HG02588 (cell line): ENCODE data around the gene CCL23.
"Not testable (repeated sequence)": the region's sequence is repeated elsewhere in the genome, so short reads cannot be mapped to it uniquely, and the experiment has no call there.

Experiments
- ATAC-seq: cut with Tn5 transposase; IDR thresholded peaks from one replicate; pipeline ENCODE4 v1.9.1; 2021; ENCODE audit warnings: mild to moderate bottlenecking, moderate library complexity; ENCODE audit not compliant: unreplicated experiment

The CCL23 gene

DNA sequence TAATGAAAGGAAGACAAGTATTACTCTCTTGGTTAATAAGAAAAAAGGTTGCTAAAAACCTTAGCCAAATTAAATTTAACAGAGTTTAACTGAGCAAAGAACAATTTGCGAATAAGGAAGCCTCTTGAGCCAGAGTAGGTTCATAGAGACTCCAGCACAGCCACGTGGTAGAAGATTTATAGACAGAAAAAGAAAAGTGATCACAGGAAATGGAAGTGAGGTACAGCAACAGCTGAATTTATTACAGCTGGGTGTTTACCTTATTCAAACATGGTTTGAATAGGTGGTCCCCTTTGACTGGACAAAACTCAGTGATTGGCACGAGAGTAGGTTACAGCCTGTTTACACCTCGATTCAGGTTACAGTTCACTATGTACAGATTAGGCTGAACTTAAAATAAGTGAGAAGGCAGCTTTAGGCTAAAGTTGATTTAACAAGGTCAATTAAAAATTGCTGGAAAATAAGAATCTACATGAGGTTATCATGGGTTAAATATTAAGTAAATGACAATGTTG lies 13.1 kb downstream of the CCL23 start:
- no peak for ATAC-seq

- ATAC-seq = no peak
These were observed 15.1 kb downstream of the CCL23 start for GRCh38 chr17:36002631-36003030.

DNA sequence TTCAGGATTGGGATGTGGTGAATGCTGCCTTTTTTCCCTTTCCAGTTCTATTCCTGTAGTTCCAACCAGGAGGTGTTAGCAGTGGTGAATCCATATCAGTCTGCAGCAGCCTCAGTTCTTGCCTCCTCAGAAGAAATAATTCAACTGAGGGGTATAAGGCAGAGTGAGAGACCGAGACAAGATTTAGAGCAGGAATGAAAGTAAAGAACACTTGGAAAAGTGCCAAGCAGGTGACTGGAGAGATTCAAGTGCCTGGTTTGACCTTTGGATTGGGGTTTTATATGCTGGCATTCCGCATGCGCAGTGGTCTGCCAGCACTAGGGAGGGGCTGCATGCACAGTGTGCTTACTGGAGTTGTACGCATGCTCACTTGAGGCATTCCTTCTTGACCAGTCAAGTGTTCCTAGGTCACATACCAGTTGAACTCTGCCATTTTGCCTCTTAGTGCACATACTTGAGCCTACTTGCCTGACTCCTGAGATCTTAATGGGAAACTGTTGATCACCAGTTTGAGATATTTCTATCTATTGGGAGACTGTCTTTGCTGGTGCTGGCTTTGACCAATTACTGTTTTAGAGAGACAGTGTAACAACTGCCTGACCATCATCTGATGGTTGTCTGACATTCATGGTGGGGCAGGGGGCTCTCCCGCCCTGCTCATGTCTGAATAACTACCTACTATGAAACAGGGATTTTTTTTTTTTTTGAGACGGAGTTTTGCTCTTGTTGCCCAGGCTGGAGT lies 15.7 kb downstream of the CCL23 start:
- ATAC-seq = no peak

GRCh38 chr17:36001110-36001771 lies 16.5 kb downstream of the CCL23 start, which contains the start of gene CCL15:
Gene CCL15 (minus strand): TSS chr17:36001553. CDS start chr17:36001492, 61 bp downstream.
- ATAC-seq = no peak

DNA sequence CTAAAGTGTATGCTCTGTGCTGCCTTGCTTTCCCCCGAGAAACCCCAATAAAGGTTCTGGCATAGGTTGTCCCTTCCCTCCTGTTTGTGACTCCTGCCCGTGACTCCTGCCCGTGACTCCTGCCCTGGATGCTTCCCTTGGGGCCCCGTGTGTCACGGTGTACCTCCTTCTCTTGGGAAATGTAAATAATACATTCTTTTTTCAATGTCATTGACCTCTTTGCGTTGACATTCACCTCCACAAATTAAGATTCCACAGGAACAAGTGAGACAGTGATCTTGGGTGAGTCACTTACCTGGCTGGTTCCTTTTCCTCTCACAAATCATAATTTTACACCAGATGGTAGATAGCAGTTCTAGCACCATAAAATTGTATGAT lies 17.1 kb downstream of the CCL23 start:
- ATAC-seq = no peak

GRCh38 chr17:35998756-35999155 lies 19.0 kb downstream of the CCL23 start:
- no peak for ATAC-seq

DNA sequence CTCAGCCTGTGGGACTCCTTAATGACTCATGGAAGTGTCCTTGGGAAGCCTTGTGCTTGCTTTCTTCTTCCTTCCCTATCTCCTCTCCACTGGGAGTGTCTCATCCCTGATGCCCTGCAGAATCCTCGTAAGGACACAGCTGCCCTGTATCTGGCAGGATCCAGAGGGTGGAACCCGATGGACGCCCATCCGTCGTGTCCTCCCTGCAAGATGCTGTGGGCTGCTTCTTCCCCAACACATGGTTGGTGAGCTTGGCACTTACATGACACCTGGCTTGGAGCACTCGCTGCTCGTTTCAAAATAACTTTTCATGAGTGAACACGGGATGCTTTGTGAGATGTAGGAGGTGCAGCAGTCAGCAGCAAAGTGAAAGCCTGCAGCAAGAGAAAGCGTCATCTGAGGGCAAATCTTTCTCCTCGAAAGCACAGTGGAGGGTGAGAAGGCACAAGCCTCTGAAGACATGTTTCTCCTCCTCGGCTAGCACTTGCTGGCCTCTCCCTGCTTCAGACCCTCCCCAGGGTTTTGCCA lies 19.7 kb downstream of the CCL23 start:
- no peak for ATAC-seq

DNA sequence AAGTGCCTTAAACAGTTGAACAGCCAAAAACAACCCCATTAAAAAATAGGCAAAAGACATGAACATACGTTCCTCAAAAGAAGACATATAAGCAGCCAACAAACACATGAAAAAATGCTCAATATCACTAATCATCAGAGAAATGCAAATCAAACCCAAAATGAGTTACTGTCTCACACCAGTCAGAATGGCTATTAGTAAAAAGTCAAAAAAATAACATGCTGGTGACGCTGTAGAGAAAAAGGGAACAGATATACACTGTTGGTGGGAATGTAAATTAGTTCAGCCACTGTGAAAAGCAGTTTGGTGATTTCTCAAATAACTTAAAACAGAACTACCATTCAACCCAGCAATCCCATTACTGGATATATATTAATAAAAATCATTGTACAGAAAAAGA lies 22.4 kb downstream of the CCL23 start:
- not testable (repeated sequence) for ATAC-seq

DNA sequence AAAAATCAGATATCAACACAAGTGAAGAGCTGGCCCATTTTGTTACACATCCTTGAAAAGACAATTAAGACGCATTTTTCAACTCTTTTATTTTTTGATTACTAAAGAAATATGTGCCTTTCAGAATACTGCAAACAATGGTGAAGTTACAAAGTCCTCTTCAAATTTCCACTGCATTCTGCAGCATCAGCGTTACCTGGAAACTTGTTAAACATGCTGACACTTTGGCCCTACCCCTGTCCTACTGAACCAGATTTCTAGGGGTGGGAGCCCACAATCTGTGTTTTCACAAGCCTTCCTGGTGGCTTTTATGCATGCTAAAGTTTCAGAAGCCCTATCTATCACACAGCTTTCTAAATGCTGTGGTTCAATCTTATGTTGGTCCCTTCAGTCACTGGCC lies 26.7 kb downstream of the CCL23 start:
- ATAC-seq = no peak

GRCh38 chr17:35988164-35988563 lies 29.6 kb downstream of the CCL23 start:
- ATAC-seq = no peak

- ATAC-seq = no peak
These were observed 31.1 kb downstream of the CCL23 start, which contains the start of gene CCL14 for GRCh38 chr17:35986643-35987042. Gene CCL14 (minus strand): TSS chr17:35986729. CDS start chr17:35986649, 80 bp downstream.

DNA sequence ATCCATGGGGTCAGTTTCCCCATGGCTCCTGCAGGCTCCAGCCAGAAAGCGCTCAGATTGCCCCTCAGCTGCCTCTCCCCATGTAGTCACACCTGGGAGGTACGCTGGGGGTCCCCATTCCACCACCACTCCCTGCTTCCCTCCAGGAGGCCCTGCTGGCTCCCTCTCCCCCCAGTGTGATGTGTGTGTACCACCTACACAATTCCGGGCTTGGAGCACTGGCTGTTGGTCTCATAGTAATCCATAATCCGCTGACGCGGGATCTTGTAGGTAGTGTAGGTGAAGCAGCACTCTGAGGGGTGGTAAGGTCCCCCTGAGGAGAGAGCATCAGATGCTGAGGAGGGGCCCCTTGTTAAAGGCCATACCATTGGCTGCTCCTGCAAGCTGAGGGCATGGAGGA lies 33.6 kb downstream of the CCL23 start:
- no peak for ATAC-seq

DNA sequence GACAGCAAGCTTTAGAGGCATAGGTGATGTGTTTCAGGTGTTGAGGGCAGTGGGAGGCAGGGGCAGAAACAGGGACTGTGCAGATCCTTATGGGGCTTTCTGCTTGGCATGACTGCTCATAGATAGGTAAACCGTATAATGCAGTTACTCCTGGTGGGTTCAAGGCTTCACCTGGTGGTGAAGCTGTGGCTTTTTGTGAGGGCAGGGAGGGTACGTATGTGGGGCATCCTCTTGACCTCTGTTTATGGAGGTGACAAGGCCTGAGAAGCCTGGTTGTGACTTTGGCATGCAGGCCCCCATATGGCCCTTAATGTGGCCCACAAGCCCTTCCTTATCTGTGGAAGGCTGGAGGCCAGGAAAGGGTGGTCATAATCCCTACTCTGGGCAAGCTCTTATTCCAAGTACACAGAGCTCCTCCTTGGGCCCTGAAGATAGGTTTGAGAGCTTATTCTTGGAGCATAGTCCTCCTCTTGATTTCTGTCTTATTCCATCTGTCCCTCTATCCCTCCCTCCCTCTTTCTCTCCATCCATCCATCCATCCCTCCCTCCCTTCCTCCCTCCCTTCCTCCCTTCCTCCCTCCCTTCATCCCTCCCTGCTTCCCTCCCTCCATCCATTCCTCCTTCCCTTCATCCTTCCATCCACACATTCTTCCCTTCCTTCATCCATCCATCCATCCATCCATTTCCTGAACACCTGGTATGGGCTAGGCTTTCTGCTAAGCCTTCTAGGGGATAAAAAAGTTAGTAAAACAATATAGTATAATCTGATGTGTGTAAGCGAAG lies 35.2 kb downstream of the CCL23 start:
- ATAC-seq = no peak

DNA sequence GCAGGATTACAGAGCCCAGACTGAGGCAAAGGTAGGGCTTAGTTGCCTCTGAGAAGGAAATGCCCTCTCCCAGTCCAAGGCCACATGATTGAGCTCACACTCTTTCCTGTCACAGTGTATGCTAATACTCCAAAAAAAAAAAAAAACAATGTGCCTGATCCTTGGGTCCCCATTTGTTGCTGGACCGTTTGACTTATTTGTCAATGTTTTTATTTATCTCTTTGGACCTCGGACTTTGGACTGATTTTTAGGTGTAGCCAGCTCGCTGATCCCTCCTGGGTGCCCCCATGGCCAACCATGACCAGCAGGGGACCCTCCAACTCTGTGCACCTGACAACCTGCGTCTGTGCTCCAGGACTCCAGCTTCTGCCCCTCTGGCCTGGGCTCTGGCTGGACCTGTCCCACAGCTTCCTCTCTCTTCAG lies 35.9 kb downstream of the CCL23 start:
- no peak for ATAC-seq

DNA sequence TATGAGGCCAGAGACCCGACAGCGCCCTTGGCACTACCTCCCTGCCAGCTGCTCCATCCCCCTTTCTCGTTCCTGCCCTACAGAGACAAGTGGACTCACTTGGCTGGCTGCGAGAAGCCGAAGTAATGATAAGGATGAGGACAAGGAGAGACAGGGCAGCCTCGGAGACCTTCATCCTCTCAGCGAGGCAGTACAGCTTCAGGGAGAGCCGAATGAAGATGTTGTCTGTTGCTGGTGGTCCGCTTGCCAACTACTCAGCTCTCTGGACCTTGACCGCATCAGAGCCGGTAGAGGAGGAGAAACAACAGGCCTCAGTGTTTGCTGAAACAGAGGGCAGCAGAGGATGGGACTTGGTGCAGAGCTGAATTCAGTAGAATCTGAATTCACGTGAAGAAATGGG lies 36.5 kb downstream of the CCL23 start, which contains the start of gene CCL16:
TSS of gene CCL16 (minus strand) at position 252 of the 400 bp plus-strand sequence. CDS start at position 175, 77 bp downstream.
- no peak for ATAC-seq

- no peak for ATAC-seq
These were observed 39.4 kb downstream of the CCL23 start for GRCh38 chr17:35978346-35978745.

DNA sequence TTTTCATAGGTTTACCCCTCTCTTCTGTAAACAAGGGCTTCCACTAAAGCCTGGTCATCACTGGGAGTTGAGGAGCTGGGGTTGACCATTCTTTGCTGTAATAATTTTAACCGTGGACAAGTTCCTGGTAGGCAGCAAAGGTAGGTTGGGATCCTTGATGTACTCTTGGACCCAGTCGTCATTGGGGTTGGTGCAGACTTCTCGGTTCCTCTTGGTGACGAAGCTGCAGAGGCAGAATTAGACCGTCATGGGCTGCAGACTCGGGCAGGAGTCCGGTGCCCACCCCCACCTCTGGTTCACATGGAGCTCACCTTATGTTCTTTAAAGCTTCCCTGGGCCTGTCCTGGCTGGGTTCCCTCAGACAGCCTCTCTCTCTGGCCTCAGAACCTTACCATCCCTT lies 40.3 kb downstream of the CCL23 start:
- ATAC-seq = no peak

DNA sequence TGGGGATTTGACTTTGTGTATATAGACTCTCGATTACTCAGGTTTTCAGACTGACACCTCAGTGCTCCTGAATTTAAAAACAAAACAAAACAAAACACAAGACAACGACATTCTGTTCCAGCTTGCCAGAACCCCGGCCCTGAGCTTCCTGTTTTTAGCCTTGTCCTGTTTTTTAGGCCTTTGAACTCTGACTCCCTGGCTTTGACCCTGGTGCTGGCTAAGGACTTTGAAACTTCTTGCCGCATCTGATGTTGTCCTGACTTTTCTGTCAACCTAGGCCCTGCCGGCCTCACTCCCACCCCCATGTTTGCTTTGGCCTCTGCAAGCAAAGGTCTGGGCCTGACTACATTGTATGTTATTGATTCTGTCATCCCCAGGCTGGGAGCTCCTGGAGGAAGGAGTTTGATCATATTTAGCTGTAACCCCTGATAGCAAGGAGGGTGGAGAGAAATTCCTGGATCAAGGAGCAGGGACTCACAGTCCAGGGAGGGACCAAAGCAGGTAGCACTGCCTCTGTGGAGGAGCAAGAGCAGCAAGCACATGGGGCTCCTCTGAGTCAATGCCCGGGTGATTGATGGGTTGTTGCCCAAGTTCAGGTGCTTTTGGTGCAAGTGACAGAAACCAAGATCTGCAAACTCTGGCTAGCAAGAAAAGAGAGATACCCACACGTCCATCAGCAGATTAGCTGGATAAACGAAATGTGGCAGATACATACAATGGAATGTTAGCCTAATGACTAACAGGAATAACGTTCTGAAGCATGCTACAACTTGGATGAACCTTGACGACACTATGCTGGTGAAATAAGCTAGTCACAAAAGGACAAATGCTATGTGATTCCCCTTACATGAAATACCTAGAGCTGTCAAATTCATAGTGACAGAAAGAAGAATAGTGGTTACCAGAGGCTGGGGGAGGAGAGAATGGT lies 44.2 kb downstream of the CCL23 start:
- no peak for ATAC-seq

GRCh38 chr17:35972945-35973332 lies 44.8 kb downstream of the CCL23 start:
- ATAC-seq = no peak

- ATAC-seq = no peak
These were observed 45.2 kb downstream of the CCL23 start for GRCh38 chr17:35972535-35972934.
